RWPE2 (cell line): ENCODE measurements around the gene CTNNA2.

Source experiments
- ATAC-seq: fragments of 200-7000 bp; cut with Tn5 transposase; 3 replicates; pipeline ENCODE4 v1.9.1; 2021; ENCODE audit warnings: low read depth
- DNase-seq: peaks from one replicate; pipeline ENCODE4 v3.0.0-alpha.2; 2020; ENCODE audit warnings: low spot score
- H3K27ac ChIP-seq: fragments of 450-650 bp; 2 replicates; pipeline ENCODE4 v1.5.1; 2017; ENCODE audit warnings: mild to moderate bottlenecking; ENCODE audit not compliant: poor library complexity, severe bottlenecking
- H3K27me3 ChIP-seq: fragments of 250-450 bp; sonication (Bioruptor Pico); 2 replicates; pipeline ENCODE4 v1.5.1; 2021; ENCODE audit warnings: mild to moderate bottlenecking, moderate library complexity; ENCODE audit not compliant: insufficient read depth, poor library complexity, severe bottlenecking
- H3K36me3 ChIP-seq: fragments of 250-450 bp; sonication (Bioruptor Pico); 2 replicates; pipeline ENCODE4 v1.5.1; 2020; ENCODE audit warnings: low read depth, mild to moderate bottlenecking, moderate library complexity
- H3K4me1 ChIP-seq: fragments of 250-450 bp; sonication (Bioruptor Pico); 2 replicates; pipeline ENCODE4 v1.5.1; 2021; ENCODE audit warnings: mild to moderate bottlenecking, moderate library complexity; ENCODE audit not compliant: insufficient read depth, poor library complexity, severe bottlenecking
- H3K4me3 ChIP-seq: fragments of 250-450 bp; sonication (Bioruptor Pico); 2 replicates; pipeline ENCODE4 v1.5.1; 2021; ENCODE audit warnings: mild to moderate bottlenecking, moderate library complexity; ENCODE audit not compliant: severe bottlenecking
- H3K9me3 ChIP-seq: fragments of 250-450 bp; sonication (Bioruptor Pico); 2 replicates; pipeline ENCODE4 v1.5.1; 2021; ENCODE audit warnings: mild to moderate bottlenecking, moderate library complexity; ENCODE audit not compliant: severe bottlenecking
- CTCF ChIP-seq: fragments of 450-650 bp; IDR thresholded peaks from one replicate; pipeline ENCODE4 v1.5.1; 2017; ENCODE audit warnings: mild to moderate bottlenecking, moderate library complexity; ENCODE audit not compliant: poor library complexity, severe bottlenecking

Gene CTNNA2

GRCh38 chr2:79758042-79758441, 245.2 kb downstream of the CTNNA2 start:
- no peak for TF ChIP-seq CTCF
- no peak for DNase-seq
- Histone ChIP-seq H3K4me1 (no peaks in the 10 kb centered on the region), H3K36me3 (no peaks in the 10 kb centered on the region), H3K9me3 (no peaks in the 10 kb centered on the region), H3K27me3 (peaks cover 17% of the 10 kb centered on the region), H3K4me3 (no peak overlapping the region), H3K27ac (no peak overlapping the region)
- no peak for ATAC-seq

- H3K4me1 ChIP-seq: no peaks in the 10 kb centered on the region
- no peak overlapping the region for H3K4me3 ChIP-seq
- no peak for TF ChIP-seq CTCF
- no peak for ATAC-seq
- no peak for DNase-seq
- peaks cover 19% of the 10 kb centered on the region for H3K27me3 ChIP-seq
- no peaks in the 10 kb centered on the region for H3K9me3 ChIP-seq
- no peak overlapping the region for H3K27ac ChIP-seq
- no peaks in the 10 kb centered on the region for H3K36me3 ChIP-seq
These were observed 246.0 kb downstream of the CTNNA2 start for GRCh38 chr2:79758749-79759282.

GRCh38 chr2:79770926-79771325, 258.1 kb downstream of the CTNNA2 start:
- no peak for TF ChIP-seq CTCF
- no peaks in the 10 kb centered on the region for H3K27me3 ChIP-seq
- H3K27ac ChIP-seq: no peak overlapping the region
- ATAC-seq (no peak), DNase-seq (no peak)
- no peaks in the 10 kb centered on the region for H3K4me1 ChIP-seq
- no peaks in the 10 kb centered on the region for H3K9me3 ChIP-seq
- no peaks in the 10 kb centered on the region for H3K36me3 ChIP-seq
- H3K4me3 ChIP-seq: no peak overlapping the region

- no peaks in the 10 kb centered on the region for H3K9me3 ChIP-seq
- H3K4me3 ChIP-seq: no peak overlapping the region
- DNase-seq (no peak), ATAC-seq (no peak)
- no peaks in the 10 kb centered on the region for H3K36me3 ChIP-seq
- no peak for TF ChIP-seq CTCF
- no peaks in the 10 kb centered on the region for H3K27me3 ChIP-seq
- no peaks in the 10 kb centered on the region for H3K4me1 ChIP-seq
- no peak overlapping the region for H3K27ac ChIP-seq
These were observed 258.6 kb downstream of the CTNNA2 start for GRCh38 chr2:79771493-79771892.

GRCh38 chr2:79774016-79774415, 261.2 kb downstream of the CTNNA2 start:
- DNase-seq: no peak
- Histone ChIP-seq H3K4me3 (no peak overlapping the region), H3K4me1 (no peaks in the 10 kb centered on the region), H3K27me3 (no peaks in the 10 kb centered on the region), H3K27ac (no peak overlapping the region), H3K36me3 (no peaks in the 10 kb centered on the region), H3K9me3 (no peaks in the 10 kb centered on the region)
- no peak for TF ChIP-seq CTCF
- no peak for ATAC-seq
